Measurements from ENCODE around the gene ASF1B.

- TF ChIP-seq CTCF (conservative IDR thresholded peaks at IDR 0.05), result no peak
- TF ChIP-seq EZH2 (IDR thresholded peaks at IDR 0.05; ENCODE audit: low read depth), result no peak
Measured at GRCh38 chr19:14145381-14145780, 9.0 kb upstream of the ASF1B start.
